Chondrocyte (in vitro differentiated cells): ENCODE data around the gene ZNRF2. TPM values are rescaled to one million over a fixed set of nuclear protein-coding genes. Genes with fewer than 3 reads are reported as not detected.

Source experiments
- DNase-seq: peaks from one replicate; pipeline ENCODE4 v3.0.0; 2021; ENCODE audit warnings: mixed read lengths, low spot score
- H3K27ac Mint-ChIP-seq: one replicate; pipeline ENCODE4 v1.8.0; 2021; ENCODE audit warnings: mild to moderate bottlenecking, moderate library complexity, mixed read lengths; ENCODE audit not compliant: unreplicated experiment
- H3K27me3 Mint-ChIP-seq: 2 replicates; pipeline ENCODE4 v1.8.0; 2021; ENCODE audit warnings: low read depth, mixed read lengths
- H3K36me3 Mint-ChIP-seq: 2 replicates; pipeline ENCODE4 v1.8.0; 2021; ENCODE audit warnings: low read depth, mixed read lengths
- H3K4me1 Mint-ChIP-seq: 2 replicates; pipeline ENCODE4 v1.8.0; 2021; ENCODE audit warnings: low read depth, mild to moderate bottlenecking, mixed read lengths
- H3K4me3 Mint-ChIP-seq: one replicate; pipeline ENCODE4 v1.8.0; 2021; ENCODE audit warnings: mild to moderate bottlenecking, moderate library complexity, mixed read lengths; ENCODE audit not compliant: unreplicated experiment
- H3K9me3 Mint-ChIP-seq: 2 replicates; pipeline ENCODE4 v1.8.0; 2021; ENCODE audit warnings: low read depth, mixed read lengths
- total RNA-seq: library from RNA; stranded (reverse); gene quantifications from 3 replicates; pipeline ENCODE4 v1.2.1, GENCODE V29; 2021
- TF ChIP-seq, protein P1 (sequence below): fragments of 200-600 bp; sonication (generic); IDR thresholded peaks from 2 replicates; pipeline ENCODE4 v1.5.0; 2021; ENCODE audit warnings: antibody characterized with exemption, mild to moderate bottlenecking, moderate library complexity

The ZNRF2 gene
- total RNA-seq, 1 donor from 2014 or later, result 5.3 TPM

DNA sequence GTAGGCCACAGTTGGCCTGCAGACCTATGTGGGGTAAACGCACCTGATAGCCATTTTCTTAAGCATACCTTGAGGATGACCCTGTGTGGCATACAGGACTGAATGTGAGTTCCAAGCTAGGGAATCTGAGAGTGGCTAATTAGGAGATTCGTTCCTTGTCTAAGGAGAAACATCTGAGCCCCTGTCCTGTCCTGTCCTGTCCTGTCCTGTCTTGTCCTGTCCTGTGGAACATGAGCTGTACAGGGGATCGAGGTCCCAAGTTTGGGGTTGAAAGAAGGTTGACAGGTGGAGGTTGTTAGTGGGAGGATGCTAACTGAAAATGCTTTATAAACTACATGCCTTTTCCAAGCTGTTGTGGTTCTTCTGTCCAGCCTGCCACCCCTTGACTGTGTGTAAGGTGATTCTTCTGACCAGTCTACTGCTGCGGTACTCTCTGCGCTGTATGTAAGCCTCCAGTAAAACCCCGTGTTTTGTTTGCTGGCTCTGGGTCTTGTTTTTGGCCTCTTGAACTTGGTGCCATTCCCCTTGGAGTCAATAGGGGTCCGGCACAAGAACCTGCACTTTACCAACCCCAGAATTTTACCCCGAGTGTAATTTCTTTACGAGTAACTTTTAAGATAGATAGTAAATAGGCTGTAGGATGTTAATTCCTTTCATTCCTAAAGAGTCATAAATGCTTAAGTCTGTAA is 26.4 kb downstream of the ZNRF2 start:
- H3K27ac Mint-ChIP-seq, result no peak overlapping the region

DNA sequence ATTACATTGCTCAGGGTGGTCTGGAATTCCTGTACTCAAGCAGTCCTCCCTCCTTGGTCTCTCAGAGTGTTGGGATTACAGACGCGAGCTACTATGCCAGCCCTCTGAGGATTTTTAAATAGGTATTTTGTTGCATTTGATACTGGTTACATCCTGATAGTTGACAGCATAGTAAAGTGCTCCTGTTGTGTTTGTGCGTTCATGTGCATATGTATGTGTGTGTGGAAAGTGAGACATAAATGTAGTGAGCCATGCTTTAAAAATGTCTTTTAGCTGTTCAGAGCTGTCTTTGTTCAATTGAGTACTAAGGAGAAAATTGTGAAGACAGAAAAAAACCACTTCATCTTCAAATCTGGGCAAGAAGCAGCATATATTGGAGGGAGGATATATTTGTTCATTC is 27.8 kb downstream of the ZNRF2 start:
- Mint-ChIP-seq H3K9me3 (no peaks in the 10 kb centered on the region), H3K36me3 (no peaks in the 10 kb centered on the region), H3K4me1 (no peaks in the 10 kb centered on the region), H3K27me3 (no peaks in the 10 kb centered on the region), H3K4me3 (no peak overlapping the region), H3K27ac (no peak overlapping the region)
- no peak for DNase-seq
- TF ChIP-seq, protein P1, sequence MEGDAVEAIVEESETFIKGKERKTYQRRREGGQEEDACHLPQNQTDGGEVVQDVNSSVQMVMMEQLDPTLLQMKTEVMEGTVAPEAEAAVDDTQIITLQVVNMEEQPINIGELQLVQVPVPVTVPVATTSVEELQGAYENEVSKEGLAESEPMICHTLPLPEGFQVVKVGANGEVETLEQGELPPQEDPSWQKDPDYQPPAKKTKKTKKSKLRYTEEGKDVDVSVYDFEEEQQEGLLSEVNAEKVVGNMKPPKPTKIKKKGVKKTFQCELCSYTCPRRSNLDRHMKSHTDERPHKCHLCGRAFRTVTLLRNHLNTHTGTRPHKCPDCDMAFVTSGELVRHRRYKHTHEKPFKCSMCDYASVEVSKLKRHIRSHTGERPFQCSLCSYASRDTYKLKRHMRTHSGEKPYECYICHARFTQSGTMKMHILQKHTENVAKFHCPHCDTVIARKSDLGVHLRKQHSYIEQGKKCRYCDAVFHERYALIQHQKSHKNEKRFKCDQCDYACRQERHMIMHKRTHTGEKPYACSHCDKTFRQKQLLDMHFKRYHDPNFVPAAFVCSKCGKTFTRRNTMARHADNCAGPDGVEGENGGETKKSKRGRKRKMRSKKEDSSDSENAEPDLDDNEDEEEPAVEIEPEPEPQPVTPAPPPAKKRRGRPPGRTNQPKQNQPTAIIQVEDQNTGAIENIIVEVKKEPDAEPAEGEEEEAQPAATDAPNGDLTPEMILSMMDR, result no peak

More for the DNA sequence above, 26.4 kb downstream of the ZNRF2 start:
- no peaks in the 10 kb centered on the region for H3K9me3 Mint-ChIP-seq
- H3K4me3 Mint-ChIP-seq, result no peak overlapping the region
- TF ChIP-seq, protein P1, result no peak
- no peaks in the 10 kb centered on the region for H3K4me1 Mint-ChIP-seq
- no peak for DNase-seq
- no peaks in the 10 kb centered on the region for H3K36me3 Mint-ChIP-seq
- no peaks in the 10 kb centered on the region for H3K27me3 Mint-ChIP-seq

DNA sequence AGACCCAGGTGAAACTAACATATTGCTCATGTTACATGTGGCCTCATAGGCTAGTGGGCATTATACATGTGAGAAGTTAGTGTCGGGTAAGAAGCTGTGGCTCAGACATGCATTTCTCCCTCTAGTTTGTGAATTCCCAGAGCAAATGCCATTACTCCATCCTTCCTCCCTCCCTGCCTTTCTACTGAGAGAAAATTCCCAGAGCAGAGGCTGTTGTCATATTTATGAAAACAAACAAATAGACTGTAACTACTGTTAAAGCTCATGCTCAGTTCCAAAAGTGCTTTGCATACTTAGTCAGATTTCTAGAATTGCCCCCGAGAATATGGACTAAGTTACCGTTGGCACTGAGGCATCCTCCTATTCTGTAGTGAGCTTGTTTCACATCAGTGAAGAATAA is 29.0 kb downstream of the ZNRF2 start:
- H3K36me3 Mint-ChIP-seq, result no peaks in the 10 kb centered on the region
- H3K27ac Mint-ChIP-seq, result no peak overlapping the region

DNA sequence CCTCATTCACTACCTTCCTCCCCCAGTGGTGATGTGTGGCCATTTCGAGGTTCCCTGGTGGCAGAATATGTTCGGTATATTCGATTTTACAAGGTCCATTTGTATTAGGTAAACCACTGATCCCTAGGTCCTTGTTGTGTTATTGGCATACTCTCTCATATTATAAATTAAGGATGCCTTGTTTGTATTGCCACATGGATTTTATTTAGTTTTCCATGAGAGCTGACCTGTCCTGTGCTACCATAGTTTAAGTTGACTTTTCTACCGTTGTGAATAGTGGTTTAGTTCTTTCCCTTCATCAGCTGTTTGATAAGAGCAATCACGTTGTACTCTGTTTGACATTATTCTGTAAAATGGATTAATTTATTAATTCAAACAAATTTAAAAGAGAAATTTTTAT is 29.4 kb downstream of the ZNRF2 start:
- Mint-ChIP-seq H3K4me3 (no peak overlapping the region), H3K9me3 (no peaks in the 10 kb centered on the region), H3K4me1 (no peaks in the 10 kb centered on the region), H3K36me3 (no peaks in the 10 kb centered on the region), H3K27me3 (no peaks in the 10 kb centered on the region), H3K27ac (no peak overlapping the region)
- DNase-seq, result no peak
- TF ChIP-seq, protein P1, result no peak

More for the DNA sequence above, 29.0 kb downstream of the ZNRF2 start:
- no peaks in the 10 kb centered on the region for H3K9me3 Mint-ChIP-seq
- no peak overlapping the region for H3K4me3 Mint-ChIP-seq
- DNase-seq, result no peak
- no peaks in the 10 kb centered on the region for H3K27me3 Mint-ChIP-seq
- TF ChIP-seq, protein P1, result no peak
- H3K4me1 Mint-ChIP-seq, result no peaks in the 10 kb centered on the region

DNA sequence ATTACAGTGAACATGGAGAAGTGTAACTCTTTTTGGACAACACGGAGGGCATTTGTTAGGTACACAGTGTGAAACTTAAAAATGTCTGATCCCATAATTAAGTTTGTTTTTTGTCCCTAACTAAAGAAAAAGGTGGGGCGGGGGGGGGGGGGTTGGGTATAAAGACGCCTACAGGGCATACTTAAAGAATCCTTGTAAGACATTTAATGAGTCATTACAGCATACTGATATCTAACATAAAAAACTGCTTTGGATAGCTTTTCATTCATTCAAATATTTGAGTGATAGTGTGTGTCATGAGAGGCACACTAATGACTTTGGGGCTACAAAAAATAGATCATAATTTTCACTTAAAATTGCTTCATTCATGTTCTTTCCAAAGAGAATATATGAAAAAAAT is 31.2 kb downstream of the ZNRF2 start:
- Mint-ChIP-seq H3K27me3 (no peaks in the 10 kb centered on the region), H3K36me3 (no peaks in the 10 kb centered on the region), H3K9me3 (no peaks in the 10 kb centered on the region), H3K4me3 (no peak overlapping the region), H3K27ac (no peak overlapping the region), H3K4me1 (no peaks in the 10 kb centered on the region)
- no peak for DNase-seq
- TF ChIP-seq, protein P1, result no peak
